GM08714 (cell line): ENCODE data around the gene SLK.

Source experiments
- H3K4me3 ChIP-seq: fragments of 200-500 bp; sonication (Bioruptor generic); 2 replicates; pipeline ENCODE4 v1.5.1; 2014; ENCODE audit warnings: mild to moderate bottlenecking, low read length, inconsistent platforms
- ZNF274 ChIP-seq: IDR thresholded peaks from 2 replicates; pipeline ENCODE4 v1.6.1; 2012; ENCODE audit warnings: mild to moderate bottlenecking, low read depth, low read length

Gene SLK

GRCh38 chr10:104038537-104038936, 71.6 kb downstream of the SLK start:
- no peak for TF ChIP-seq ZNF274
- no peak overlapping the region for H3K4me3 ChIP-seq

- no peak overlapping the region for H3K4me3 ChIP-seq
- TF ChIP-seq ZNF274: no peak
Measured at GRCh38 chr10:104038958-104039752, 72.2 kb downstream of the SLK start.

- no peak for TF ChIP-seq ZNF274
- no peak overlapping the region for H3K4me3 ChIP-seq
Measured at GRCh38 chr10:104040382-104040781, 73.4 kb downstream of the SLK start.

GRCh38 chr10:104040862-104041789, 74.2 kb downstream of the SLK start:
- no peak for TF ChIP-seq ZNF274
- no peak overlapping the region for H3K4me3 ChIP-seq

- no peak for TF ChIP-seq ZNF274
- no peak overlapping the region for H3K4me3 ChIP-seq
Measured at GRCh38 chr10:104041891-104042535, 75.1 kb downstream of the SLK start.

- no peak for TF ChIP-seq ZNF274
- no peak overlapping the region for H3K4me3 ChIP-seq
Measured at GRCh38 chr10:104043185-104043830, 76.4 kb downstream of the SLK start.

- TF ChIP-seq ZNF274: no peak
Measured at GRCh38 chr10:104043854-104044253, 76.9 kb downstream of the SLK start.

DNA sequence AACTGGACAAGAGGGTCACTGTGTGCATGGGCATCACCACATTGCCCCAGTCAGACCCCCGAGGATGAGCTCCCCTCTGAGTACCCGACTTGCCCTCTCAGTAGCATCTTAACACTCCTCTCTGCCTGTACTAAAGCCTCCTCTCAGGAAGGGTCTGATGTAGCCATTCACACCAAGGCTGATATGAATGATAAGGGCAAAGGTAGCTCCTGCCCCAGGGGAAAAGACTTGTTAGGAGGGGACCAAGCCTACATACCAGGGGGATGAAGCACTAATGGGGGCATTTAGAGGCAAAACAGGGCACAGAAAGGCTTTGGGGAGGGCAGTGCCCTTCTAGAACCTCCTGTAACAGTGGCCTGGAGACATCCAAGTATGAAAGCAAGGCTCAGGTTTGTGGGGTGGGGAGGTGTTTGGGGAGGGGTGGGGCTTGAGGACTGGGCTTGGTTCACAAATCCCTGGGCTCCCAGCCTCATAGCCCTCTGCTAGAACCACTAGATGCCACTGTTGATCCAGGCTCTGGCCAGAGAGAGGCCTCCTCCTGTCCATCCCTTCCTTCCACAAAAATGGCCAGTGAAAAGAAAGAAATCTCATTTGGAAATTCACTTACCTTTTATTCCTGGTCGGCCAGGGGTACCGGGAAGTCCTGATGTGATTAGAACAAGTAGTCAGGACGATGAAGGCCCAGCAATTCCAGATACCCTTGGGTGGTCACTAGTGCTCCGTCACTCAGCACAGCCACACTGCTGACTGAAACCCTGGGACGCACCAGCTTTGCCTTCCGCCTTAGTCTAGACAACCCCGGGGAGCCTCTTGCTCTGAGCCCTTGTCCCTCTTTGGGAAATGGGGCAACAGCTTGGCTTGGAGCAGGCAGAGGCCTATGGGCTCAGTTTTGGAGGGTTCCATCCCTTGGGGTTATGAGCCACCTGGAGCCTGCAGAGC, 78.5 kb downstream of the SLK start:
- H3K4me3 ChIP-seq: no peak overlapping the region
- no peak for TF ChIP-seq ZNF274

More at GRCh38 chr10:104043854-104044253, 76.9 kb downstream of the SLK start:
- H3K4me3 ChIP-seq: no peak overlapping the region

- H3K4me3 ChIP-seq: no peak overlapping the region
- no peak for TF ChIP-seq ZNF274
Measured at GRCh38 chr10:104046651-104047050, 79.7 kb downstream of the SLK start.

GRCh38 chr10:104049504-104050250, 82.7 kb downstream of the SLK start:
- no peak overlapping the region for H3K4me3 ChIP-seq
- TF ChIP-seq ZNF274: no peak

DNA sequence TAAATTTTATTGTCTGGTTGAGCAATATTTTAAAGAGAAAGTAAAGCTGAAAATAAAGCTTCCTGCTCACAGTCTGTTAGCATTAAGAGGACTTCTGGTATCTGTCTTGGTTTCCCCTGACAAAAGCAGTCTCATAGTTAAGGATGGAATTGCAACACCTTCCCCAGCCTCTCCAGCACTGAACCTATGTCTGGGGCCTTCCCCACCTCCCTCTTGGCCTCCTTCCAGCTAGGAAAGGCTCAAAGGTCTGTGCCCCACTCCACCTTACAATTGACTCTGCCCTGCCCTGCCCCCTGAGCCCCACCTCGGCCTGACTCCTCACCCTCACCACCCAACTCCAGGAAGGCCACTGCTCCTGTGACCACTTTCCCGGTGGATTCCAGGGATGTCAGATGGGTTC, 85.5 kb downstream of the SLK start:
- TF ChIP-seq ZNF274: no peak
- H3K4me3 ChIP-seq: no peak overlapping the region

DNA sequence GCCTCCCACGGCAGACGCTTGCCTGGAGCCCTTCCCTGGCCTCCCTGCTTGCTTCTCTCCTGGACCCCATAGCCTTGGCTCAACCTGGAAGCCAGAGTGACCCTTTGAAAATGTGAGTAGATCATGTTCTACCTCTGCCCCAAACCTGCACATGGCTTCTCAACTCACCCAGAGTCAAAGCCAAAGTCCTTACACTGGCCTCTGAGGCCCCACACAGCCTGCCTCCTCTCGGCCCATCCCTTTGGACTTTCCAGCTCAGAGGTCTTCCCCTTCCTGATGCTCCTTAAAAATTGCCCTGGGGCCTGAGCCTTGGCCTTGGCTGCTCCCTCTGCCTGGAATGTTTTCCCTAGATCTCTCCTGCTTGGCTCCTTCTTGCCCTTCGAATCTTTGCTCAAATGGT, 86.3 kb downstream of the SLK start:
- TF ChIP-seq ZNF274: no peak
- no peak overlapping the region for H3K4me3 ChIP-seq
